Fibroblast of skin of right quadriceps (primary cell): Measurements from ENCODE around the gene DCN.
A peak's percentile ranks its signal among the peaks of the same experiment; 100 is the strongest.

Experiments used
- DNase-seq: peaks from one replicate; pipeline ENCODE4 v3.0.0-alpha.2; 2013

The DCN gene

GRCh38 chr12:91129662-91130362, 52.8 kb downstream of the DCN start:
- DNase-seq: no peak

GRCh38 chr12:91127751-91128150, 54.9 kb downstream of the DCN start:
- peak; percentile 88 for DNase-seq

GRCh38 chr12:91127306-91127705, 55.3 kb downstream of the DCN start:
- DNase-seq: peak; percentile 80

- no peak for DNase-seq
Observed at GRCh38 chr12:91126516-91126915, 56.1 kb downstream of the DCN start.

GRCh38 chr12:91123236-91123916, 59.2 kb downstream of the DCN start:
- no peak for DNase-seq

- DNase-seq: no peak
Observed at GRCh38 chr12:91120781-91121180, 61.8 kb downstream of the DCN start.

GRCh38 chr12:91119089-91119488, 63.5 kb downstream of the DCN start:
- no peak for DNase-seq

- DNase-seq: no peak
Observed at GRCh38 chr12:91113621-91114020, 69.0 kb downstream of the DCN start.

- DNase-seq: peak; percentile 93
Observed at GRCh38 chr12:91111366-91112325, 71.0 kb downstream of the DCN start, which contains the start of gene LUM. Gene LUM, minus strand, starts transcription at chr12:91111494. Its CDS starts 2,515 bp downstream, at chr12:91108979.

GRCh38 chr12:91110311-91110924, 72.2 kb downstream of the DCN start:
- no peak for DNase-seq

- DNase-seq: no peak
Observed at GRCh38 chr12:91109581-91110310, 72.9 kb downstream of the DCN start.

GRCh38 chr12:91109148-91109564, 73.5 kb downstream of the DCN start:
- DNase-seq: peak; percentile 90

- no peak for DNase-seq
Observed at GRCh38 chr12:91108196-91108755, 74.3 kb downstream of the DCN start.

GRCh38 chr12:91106283-91106682, 76.3 kb downstream of the DCN start:
- DNase-seq: no peak

GRCh38 chr12:91105807-91106206, 76.8 kb downstream of the DCN start:
- DNase-seq: peak; percentile 80

- no peak for DNase-seq
Observed at GRCh38 chr12:91104812-91105466, 77.7 kb downstream of the DCN start.

GRCh38 chr12:91103624-91104023, 79.0 kb downstream of the DCN start:
- DNase-seq: no peak

GRCh38 chr12:91103101-91103500, 79.5 kb downstream of the DCN start:
- DNase-seq: no peak

GRCh38 chr12:91100906-91101305, 81.7 kb downstream of the DCN start:
- peak; percentile 73 for DNase-seq

GRCh38 chr12:91099836-91100235, 82.8 kb downstream of the DCN start:
- DNase-seq: no peak

GRCh38 chr12:91099341-91099740, 83.3 kb downstream of the DCN start:
- DNase-seq: no peak
